Body of pancreas (tissue), 4 donors: ENCODE measurements around the gene TMEFF2.

Experiments
- CTCF ChIP-seq, 7 experiments: fragments of 450-650 bp in 4 of 7; fragments of 200-600 bp in 3 of 7; sonication (generic) in 3 of 7; IDR thresholded peaks; one replicate each; pipeline ENCODE4 v1.5.1; 2016 to 2019; ENCODE audit warnings: antibody characterized with exemption in 7 of 7
- POLR2A ChIP-seq, 3 donors: fragments of 450-650 bp; IDR thresholded peaks; one replicate each; pipeline ENCODE4 v1.6.1; 2016; ENCODE audit warnings: antibody characterized with exemption in 3 of 3, mild to moderate bottlenecking in 2 of 3

- TF ChIP-seq CTCF (IDR thresholded peaks at IDR 0.05) = no peak
- no peak for TF ChIP-seq POLR2A (IDR thresholded peaks at IDR 0.05)
Observed at GRCh38 chr2:192243488-192243887, 48.8 kb upstream of the TMEFF2 start.
